Measurements from ENCODE around the gene SIX1.

DNA sequence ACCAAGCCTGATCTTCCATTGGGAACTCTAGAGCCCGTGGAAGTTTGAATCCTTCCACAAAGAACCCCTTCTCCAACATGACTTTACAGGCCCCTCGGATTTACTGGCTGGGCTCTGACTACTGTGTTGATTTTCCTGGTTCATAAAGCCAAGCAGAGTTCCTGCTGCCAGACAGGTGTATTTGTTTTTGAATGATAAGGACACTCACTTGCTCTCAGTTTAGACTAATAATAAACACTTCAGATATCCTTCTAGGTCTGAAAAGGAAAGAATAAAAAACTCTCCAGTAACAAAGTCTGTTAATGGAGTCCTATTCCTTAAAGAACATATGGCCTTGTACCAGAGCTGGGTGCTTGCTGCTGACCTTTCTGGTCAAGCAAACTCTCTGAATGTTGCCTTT is 31.0 kb downstream of the SIX1 start:
- no peak for TF ChIP-seq CTCF (IDR thresholded peaks at IDR 0.05)
- no peak for TF ChIP-seq POLR2A (IDR thresholded peaks at IDR 0.05)

Measured in lower leg skin (tissue), 3 donors.